Activated B cell treated with CpG ODN at 0.5 μM for 24 hours (primary cell): Measurements from ENCODE around the gene KLK13. TPM values are rescaled to one million over a fixed set of nuclear protein-coding genes. Genes with fewer than 3 reads are reported as not detected.

Source experiments
- ATAC-seq: fragments of 200-7000 bp; cut with Tn5 transposase; one replicate; pipeline ENCODE4 v1.10.0; 2021; ENCODE audit warnings: low read depth, mild to moderate bottlenecking, moderate library complexity
- CTCF ChIA-PET: fragments of 350-600 bp; sonication (Branson Sonifier 250); formaldehyde crosslinking; loops from one replicate; lab custom pipeline; 2021; ENCODE audit warnings: antibody characterized with exemption; lab: Charles Lee
- POLR2A ChIA-PET: fragments of 350-600 bp; sonication (Branson Sonifier 250); formaldehyde crosslinking; loops from one replicate; lab custom pipeline; 2021; ENCODE audit warnings: antibody characterized with exemption; lab: Charles Lee
- DNase-seq: peaks from one replicate; pipeline ENCODE4 v3.0.0; 2022
- H3K27ac Mint-ChIP-seq: one replicate; pipeline ENCODE4 v1.8.0; 2020; ENCODE audit warnings: mixed read lengths
- H3K27me3 Mint-ChIP-seq: one replicate; pipeline ENCODE4 v1.8.0; 2021; ENCODE audit warnings: mixed read lengths
- H3K36me3 Mint-ChIP-seq: one replicate; pipeline ENCODE4 v1.8.0; 2021; ENCODE audit warnings: low read depth, mixed read lengths
- H3K4me1 Mint-ChIP-seq: one replicate; pipeline ENCODE4 v1.8.0; 2021; ENCODE audit warnings: mixed read lengths
- H3K4me3 Mint-ChIP-seq: one replicate; pipeline ENCODE4 v1.8.0; 2020; ENCODE audit warnings: mild to moderate bottlenecking, mixed read lengths
- H3K9me3 Mint-ChIP-seq: one replicate; pipeline ENCODE4 v1.8.0; 2020; ENCODE audit warnings: mixed read lengths
- intact Hi-C: fragments of 100-400 bp; cut with micrococcal nuclease; formaldehyde crosslinking; loops from one replicate; pipeline ENCODE4 v1.15.1; 2024
- total RNA-seq: library from RNA; stranded (reverse); gene quantifications from 2 replicates; pipeline ENCODE4 v1.2.3, GENCODE V29; 2022
- TF ChIP-seq, protein P1 (sequence below): fragments of 200-600 bp; IDR thresholded peaks from one replicate; pipeline ENCODE4 v1.8.0; 2022; ENCODE audit warnings: antibody characterized with exemption, mild to moderate bottlenecking

KLK13 gene
- total RNA-seq, 1 donor from 2014 or later, result not detected

DNA sequence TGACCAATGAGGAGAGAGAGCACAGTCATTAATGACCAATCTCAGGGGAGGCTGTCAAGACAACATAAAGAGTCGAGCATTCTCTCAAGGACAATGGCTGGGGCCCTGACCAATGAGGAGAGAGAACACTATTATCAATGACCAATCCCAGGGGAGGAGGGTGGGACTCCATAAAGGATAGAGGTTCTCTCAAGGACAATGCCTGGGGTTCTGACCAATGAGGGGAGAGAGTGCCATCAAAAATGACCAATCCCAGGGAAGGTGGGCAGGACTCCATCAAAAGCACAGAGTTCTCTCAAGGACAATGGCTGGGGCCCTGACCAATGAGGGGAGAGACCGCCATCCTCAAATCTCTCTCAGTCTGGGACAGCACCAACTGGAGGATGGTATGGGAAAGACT is 35.2 kb downstream of the KLK13 start:
- H3K4me1 Mint-ChIP-seq, result no peaks in the 10 kb centered on the region
- ATAC-seq, result no peak
- no peaks in the 10 kb centered on the region for H3K36me3 Mint-ChIP-seq
- no peak for DNase-seq
- H3K9me3 Mint-ChIP-seq, result no peaks in the 10 kb centered on the region
- ChIA-PET CTCF (no interaction called here), POLR2A (no interaction called here)
- no peak overlapping the region for H3K4me3 Mint-ChIP-seq
- no peak overlapping the region for H3K27ac Mint-ChIP-seq
- H3K27me3 Mint-ChIP-seq, result peaks cover 22% of the 10 kb centered on the region
- TF ChIP-seq, protein P1, sequence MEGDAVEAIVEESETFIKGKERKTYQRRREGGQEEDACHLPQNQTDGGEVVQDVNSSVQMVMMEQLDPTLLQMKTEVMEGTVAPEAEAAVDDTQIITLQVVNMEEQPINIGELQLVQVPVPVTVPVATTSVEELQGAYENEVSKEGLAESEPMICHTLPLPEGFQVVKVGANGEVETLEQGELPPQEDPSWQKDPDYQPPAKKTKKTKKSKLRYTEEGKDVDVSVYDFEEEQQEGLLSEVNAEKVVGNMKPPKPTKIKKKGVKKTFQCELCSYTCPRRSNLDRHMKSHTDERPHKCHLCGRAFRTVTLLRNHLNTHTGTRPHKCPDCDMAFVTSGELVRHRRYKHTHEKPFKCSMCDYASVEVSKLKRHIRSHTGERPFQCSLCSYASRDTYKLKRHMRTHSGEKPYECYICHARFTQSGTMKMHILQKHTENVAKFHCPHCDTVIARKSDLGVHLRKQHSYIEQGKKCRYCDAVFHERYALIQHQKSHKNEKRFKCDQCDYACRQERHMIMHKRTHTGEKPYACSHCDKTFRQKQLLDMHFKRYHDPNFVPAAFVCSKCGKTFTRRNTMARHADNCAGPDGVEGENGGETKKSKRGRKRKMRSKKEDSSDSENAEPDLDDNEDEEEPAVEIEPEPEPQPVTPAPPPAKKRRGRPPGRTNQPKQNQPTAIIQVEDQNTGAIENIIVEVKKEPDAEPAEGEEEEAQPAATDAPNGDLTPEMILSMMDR, result no peak
- intact Hi-C loops, result no loop called here

DNA sequence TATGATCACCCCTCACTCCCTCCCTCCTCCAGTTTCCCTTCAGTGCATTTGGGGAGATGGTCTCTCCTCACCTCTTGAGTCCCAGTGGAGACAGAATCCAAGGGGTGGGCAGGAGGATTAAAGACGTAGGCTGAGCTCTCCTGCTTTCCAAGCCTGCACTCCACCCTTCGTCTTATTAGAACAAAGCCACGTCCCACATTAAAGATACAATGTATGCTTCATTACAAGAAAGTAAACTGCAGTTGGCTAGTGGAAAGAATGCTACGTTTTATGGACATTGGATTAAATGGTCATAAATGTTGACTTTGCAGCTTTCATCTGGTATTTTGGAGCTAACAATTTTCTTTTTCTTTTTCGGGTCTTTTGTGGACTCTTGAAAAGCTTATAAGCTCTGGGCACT is 37.0 kb downstream of the KLK13 start:
- H3K9me3 Mint-ChIP-seq, result no peaks in the 10 kb centered on the region
- peaks cover 24% of the 10 kb centered on the region for H3K27me3 Mint-ChIP-seq
- no peak overlapping the region for H3K4me3 Mint-ChIP-seq
- intact Hi-C loops, result no loop called here
- H3K36me3 Mint-ChIP-seq, result no peaks in the 10 kb centered on the region
- ATAC-seq (no peak), DNase-seq (no peak)
- no peaks in the 10 kb centered on the region for H3K4me1 Mint-ChIP-seq
- no peak overlapping the region for H3K27ac Mint-ChIP-seq
- POLR2A ChIA-PET, result no interaction called here
- CTCF ChIA-PET, result no interaction called here
- TF ChIP-seq, protein P1, result no peak

DNA sequence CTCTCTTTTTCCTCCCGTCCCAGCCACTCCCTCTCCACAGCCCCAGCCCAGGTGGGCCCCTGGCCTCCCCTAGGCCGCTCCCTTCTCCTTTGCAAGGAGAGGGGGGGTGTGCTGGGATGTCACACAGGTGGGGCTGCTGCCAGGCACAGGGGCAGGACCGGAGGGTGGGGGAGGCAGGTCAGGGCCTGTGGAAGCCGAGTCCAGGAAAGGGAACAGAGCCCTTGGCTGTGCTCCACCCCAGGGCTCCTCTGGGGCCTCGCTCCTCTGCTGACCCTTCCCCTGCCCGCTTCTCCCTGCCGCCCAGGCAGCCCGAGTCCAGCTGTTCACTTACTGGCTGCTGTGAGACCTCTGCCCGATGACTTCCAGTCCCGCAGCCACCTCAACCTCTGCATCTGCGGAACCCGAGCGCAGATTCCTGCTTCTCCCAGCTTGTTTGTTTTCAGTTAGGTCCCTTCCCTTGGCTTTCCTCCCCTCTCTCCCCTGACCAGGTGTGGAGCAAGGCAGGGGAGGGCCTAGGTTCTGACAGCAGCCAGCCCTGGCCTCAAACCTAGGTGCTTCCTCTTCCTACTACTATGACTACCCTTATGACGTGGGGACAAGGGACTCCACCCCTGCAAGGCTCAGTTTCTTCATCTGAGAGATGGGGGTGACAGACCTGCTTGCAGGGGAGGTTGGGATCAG is 37.6 kb downstream of the KLK13 start:
- no peak for DNase-seq
- H3K27me3 Mint-ChIP-seq, result peaks cover 28% of the 10 kb centered on the region
- no peak overlapping the region for H3K27ac Mint-ChIP-seq
- intact Hi-C loops, result no loop called here
- TF ChIP-seq, protein P1, result no peak
- H3K4me1 Mint-ChIP-seq, result no peaks in the 10 kb centered on the region
- ChIA-PET CTCF (no interaction called here), POLR2A (no interaction called here)
- H3K36me3 Mint-ChIP-seq, result no peaks in the 10 kb centered on the region
- H3K4me3 Mint-ChIP-seq, result no peak overlapping the region
- no peak for ATAC-seq
- H3K9me3 Mint-ChIP-seq, result no peaks in the 10 kb centered on the region

DNA sequence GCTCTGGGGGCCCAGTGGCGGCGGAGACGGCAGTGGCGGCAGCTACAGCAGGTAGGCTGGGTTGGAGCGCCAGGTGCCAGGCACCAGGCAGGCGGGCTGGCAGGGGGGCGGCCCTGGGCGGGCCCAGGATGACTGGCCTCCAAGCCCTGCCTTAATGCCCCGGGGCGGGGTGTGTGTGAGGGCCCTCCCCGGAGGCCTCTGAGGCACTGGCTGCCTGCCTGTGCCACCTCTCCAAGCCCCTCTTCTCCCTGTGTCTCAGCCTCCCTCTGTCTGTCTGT is 38.4 kb downstream of the KLK13 start, which contains the start of gene KLK11:
Gene KLK11 (minus strand): TSS at position 63 of the 278 bp plus-strand sequence. CDS start 985 bp downstream, outside the sequence.
- intact Hi-C loops, result no loop called here
- DNase-seq (no peak), ATAC-seq (no peak)
- Mint-ChIP-seq H3K27ac (no peak within 1 kb of the TSS), H3K4me1 (no peaks in the 10 kb centered on the region), H3K9me3 (no peaks in the 10 kb centered on the region), H3K4me3 (no peak within 1 kb of the TSS), H3K27me3 (peaks cover 27% of the 10 kb centered on the region), H3K36me3 (no peaks in the 10 kb centered on the region)
- CTCF ChIA-PET, result no interaction called here
- POLR2A ChIA-PET, result no interaction called here
- TF ChIP-seq, protein P1, result no peak

DNA sequence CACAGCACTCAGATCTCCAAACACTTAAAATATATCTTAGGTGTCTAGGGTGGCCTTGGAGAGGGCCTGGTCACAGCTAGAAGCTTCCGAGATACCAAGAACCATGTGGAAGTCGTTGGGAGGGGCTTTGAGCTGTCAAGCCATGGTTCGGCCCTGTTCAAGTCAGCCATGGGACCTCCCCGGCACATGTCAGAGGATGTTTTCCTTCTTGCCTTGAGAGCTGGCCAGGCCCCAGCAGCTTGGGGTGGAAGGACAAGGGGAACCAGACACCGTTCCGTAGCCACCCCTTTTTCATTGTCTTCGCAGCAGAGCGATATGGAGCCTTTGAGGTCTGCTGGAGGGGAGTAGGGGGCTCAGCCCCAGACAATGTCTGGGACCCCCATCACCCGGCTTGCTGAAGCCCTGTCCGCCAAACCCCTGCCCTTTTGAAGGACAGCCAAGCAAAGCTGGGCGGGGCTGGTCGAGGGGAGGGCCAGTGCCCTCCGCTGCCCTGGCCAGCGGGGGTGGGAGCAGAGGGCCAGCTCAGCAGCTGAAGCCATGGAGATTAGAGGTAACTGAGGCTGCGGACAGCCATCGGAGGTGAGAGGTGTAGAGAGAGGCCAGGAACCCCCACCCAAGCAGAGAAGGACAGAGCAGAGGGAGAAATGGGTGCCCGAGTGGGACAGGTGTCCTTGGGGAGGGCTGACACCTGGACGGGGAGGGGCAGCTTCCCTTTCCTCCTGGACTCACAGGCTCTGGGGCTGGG is 38.9 kb downstream of the KLK13 start:
- DNase-seq, result no peak
- CTCF ChIA-PET, result no interaction called here
- no peak for ATAC-seq
- H3K4me3 Mint-ChIP-seq, result no peak overlapping the region
- H3K27ac Mint-ChIP-seq, result no peak overlapping the region
- peaks cover 24% of the 10 kb centered on the region for H3K27me3 Mint-ChIP-seq
- POLR2A ChIA-PET, result no interaction called here
- H3K36me3 Mint-ChIP-seq, result no peaks in the 10 kb centered on the region
- H3K9me3 Mint-ChIP-seq, result no peaks in the 10 kb centered on the region
- TF ChIP-seq, protein P1, result no peak
- no peaks in the 10 kb centered on the region for H3K4me1 Mint-ChIP-seq
- intact Hi-C loops, result no loop called here
